Endothelial cell of umbilical vein (primary cell): ENCODE measurements around the gene BMP2.

Experiments used
- MYC ChIP-seq: IDR thresholded peaks from one replicate; pipeline ENCODE4 v1.6.1; 2011; ENCODE audit warnings: mild to moderate bottlenecking, low read depth, low read length
- POLR2A ChIP-seq: IDR thresholded peaks from 2 replicates; pipeline ENCODE4 v1.6.1; 2012; ENCODE audit warnings: low read depth, mild to moderate bottlenecking, control low read depth, low read length
- POLR2AphosphoS5 ChIP-seq: IDR thresholded peaks from 2 replicates; pipeline ENCODE4 v1.6.1; 2012; ENCODE audit warnings: low read depth, mild to moderate bottlenecking, control low read depth, low read length, moderate library complexity; ENCODE audit not compliant: insufficient read depth
- TF ChIP-seq, protein P1 (sequence below), 2 donors: IDR thresholded peaks; 1 replicate in 1 of 2; 2 replicates in 1 of 2; pipeline ENCODE4 v1.5.1; 2011; ENCODE audit warnings: low read length in 2 of 2, mild to moderate bottlenecking in 2 of 2, moderate library complexity in 2 of 2, control low read depth in 1 of 2, inconsistent platforms in 1 of 2, low read depth in 1 of 2; ENCODE audit not compliant: insufficient read depth in 1 of 2; ENCODE audit errors: extremely low read depth in 1 of 2

DNA sequence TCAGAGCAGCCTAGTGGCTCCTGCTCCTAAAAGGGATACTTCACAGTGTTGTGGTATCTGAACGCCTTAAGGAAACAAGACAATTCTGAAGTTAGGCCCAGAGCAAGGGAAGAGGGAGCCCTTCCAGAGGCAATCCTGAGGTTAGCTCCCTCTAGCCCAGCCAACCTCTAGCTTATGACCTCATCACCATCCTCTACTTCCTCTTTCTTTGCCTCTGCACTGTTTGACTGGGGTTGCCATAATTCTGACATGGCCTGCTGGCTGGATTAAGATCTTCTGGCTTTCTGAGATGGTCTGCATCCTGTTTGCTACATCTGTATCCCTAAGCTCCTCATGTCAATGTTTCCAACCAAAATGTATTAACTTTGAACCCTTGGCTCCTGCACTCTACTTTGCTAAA lies 23.3 kb upstream of the BMP2 start:
- no peak for TF ChIP-seq POLR2AphosphoS5
- TF ChIP-seq POLR2A: no peak
- TF ChIP-seq, protein P1, sequence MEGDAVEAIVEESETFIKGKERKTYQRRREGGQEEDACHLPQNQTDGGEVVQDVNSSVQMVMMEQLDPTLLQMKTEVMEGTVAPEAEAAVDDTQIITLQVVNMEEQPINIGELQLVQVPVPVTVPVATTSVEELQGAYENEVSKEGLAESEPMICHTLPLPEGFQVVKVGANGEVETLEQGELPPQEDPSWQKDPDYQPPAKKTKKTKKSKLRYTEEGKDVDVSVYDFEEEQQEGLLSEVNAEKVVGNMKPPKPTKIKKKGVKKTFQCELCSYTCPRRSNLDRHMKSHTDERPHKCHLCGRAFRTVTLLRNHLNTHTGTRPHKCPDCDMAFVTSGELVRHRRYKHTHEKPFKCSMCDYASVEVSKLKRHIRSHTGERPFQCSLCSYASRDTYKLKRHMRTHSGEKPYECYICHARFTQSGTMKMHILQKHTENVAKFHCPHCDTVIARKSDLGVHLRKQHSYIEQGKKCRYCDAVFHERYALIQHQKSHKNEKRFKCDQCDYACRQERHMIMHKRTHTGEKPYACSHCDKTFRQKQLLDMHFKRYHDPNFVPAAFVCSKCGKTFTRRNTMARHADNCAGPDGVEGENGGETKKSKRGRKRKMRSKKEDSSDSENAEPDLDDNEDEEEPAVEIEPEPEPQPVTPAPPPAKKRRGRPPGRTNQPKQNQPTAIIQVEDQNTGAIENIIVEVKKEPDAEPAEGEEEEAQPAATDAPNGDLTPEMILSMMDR (IDR thresholded peaks at IDR 0.05; ENCODE audit: extremely low read depth in 1 of 2, insufficient read depth in 1 of 2, low read depth in 1 of 2, low read length in 2 of 2): no peak
- no peak for TF ChIP-seq MYC
